Mammary epithelial cell (primary cell): ENCODE data around the gene ZBTB40.

Experiments used
- EZH2 ChIP-seq: IDR thresholded peaks from 2 replicates; pipeline ENCODE4 v1.6.1; 2012; ENCODE audit warnings: low read length, inconsistent platforms, borderline replicate concordance
- TF ChIP-seq, protein P1 (sequence below), 2 donors: IDR thresholded peaks in 1 of 2; conservative IDR thresholded peaks in 1 of 2; 2 replicates each; pipeline ENCODE4 v1.5.1; 2011 to 2012; ENCODE audit warnings: inconsistent platforms in 2 of 2, low read length in 2 of 2, mild to moderate bottlenecking in 2 of 2, control low read depth in 1 of 2, low read depth in 1 of 2; ENCODE audit not compliant: insufficient read depth in 1 of 2; ENCODE audit errors: extremely low read depth in 1 of 2

DNA sequence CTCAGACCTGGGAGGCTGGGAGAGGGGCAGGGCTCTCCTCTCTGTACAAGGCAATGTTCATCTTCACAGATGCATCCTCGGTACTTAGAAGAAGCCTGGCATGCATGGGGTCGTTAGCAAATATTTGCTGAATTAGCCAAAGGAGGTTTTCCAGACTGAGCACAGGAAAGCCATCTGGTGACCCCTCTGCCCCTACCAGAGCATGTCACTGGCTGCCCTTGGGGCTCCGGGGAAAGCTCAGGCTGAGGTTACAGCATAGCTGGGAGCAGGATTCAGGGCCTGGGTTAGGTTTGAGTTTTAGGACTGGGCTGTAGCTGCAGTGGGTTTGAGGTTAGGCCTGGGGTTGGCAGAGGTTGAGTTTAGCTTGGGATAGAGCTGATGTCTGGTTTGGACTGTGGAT, 43.4 kb upstream of the ZBTB40 start:
- TF ChIP-seq, protein P1, sequence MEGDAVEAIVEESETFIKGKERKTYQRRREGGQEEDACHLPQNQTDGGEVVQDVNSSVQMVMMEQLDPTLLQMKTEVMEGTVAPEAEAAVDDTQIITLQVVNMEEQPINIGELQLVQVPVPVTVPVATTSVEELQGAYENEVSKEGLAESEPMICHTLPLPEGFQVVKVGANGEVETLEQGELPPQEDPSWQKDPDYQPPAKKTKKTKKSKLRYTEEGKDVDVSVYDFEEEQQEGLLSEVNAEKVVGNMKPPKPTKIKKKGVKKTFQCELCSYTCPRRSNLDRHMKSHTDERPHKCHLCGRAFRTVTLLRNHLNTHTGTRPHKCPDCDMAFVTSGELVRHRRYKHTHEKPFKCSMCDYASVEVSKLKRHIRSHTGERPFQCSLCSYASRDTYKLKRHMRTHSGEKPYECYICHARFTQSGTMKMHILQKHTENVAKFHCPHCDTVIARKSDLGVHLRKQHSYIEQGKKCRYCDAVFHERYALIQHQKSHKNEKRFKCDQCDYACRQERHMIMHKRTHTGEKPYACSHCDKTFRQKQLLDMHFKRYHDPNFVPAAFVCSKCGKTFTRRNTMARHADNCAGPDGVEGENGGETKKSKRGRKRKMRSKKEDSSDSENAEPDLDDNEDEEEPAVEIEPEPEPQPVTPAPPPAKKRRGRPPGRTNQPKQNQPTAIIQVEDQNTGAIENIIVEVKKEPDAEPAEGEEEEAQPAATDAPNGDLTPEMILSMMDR (conservative IDR thresholded peaks at IDR 0.05 in 1 of 2, IDR thresholded peaks at IDR 0.05 in 1 of 2; ENCODE audit: extremely low read depth in 1 of 2, insufficient read depth in 1 of 2, low read depth in 1 of 2, low read length in 2 of 2), result no peak
- no peak for TF ChIP-seq EZH2
